ENCODE measurements around the gene LRFN2.

DNA sequence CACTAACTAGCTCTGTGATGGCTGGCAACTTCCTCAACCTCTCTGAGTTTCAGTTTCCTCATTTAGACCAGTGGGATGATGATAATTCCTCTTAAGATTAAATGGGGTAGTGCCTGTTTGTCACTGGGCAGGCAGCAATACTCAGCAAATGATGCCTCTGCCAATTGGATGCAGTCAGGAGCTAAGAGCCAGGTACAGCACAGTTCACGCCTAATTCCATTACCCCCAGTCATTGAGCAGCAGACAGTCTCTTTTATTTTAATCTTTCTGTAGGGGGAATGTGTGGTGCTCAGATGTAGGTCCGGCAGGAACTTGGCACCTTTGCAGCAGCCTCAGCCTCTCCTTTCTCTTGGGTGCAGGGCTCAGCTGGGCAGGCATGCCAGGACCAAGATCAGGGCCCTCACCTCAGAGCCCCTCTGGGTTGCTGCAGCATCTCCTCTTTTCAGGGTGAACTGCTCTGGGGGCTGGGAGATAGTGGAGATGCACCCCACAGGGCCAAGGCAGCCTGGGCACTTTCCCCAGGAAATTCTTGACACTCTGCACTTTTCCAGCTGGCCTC lies 243.8 kb downstream of the LRFN2 start:
- TF ChIP-seq, protein P1, sequence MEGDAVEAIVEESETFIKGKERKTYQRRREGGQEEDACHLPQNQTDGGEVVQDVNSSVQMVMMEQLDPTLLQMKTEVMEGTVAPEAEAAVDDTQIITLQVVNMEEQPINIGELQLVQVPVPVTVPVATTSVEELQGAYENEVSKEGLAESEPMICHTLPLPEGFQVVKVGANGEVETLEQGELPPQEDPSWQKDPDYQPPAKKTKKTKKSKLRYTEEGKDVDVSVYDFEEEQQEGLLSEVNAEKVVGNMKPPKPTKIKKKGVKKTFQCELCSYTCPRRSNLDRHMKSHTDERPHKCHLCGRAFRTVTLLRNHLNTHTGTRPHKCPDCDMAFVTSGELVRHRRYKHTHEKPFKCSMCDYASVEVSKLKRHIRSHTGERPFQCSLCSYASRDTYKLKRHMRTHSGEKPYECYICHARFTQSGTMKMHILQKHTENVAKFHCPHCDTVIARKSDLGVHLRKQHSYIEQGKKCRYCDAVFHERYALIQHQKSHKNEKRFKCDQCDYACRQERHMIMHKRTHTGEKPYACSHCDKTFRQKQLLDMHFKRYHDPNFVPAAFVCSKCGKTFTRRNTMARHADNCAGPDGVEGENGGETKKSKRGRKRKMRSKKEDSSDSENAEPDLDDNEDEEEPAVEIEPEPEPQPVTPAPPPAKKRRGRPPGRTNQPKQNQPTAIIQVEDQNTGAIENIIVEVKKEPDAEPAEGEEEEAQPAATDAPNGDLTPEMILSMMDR (conservative IDR thresholded peaks at IDR 0.05; ENCODE audit: low read depth, low read length), result no peak
- TF ChIP-seq EZH2 (IDR thresholded peaks at IDR 0.05; ENCODE audit: borderline replicate concordance, low read depth, low read length, poor library complexity, severe bottlenecking), result no peak
